Body of pancreas (tissue), 4 donors: ENCODE results near the gene PKD2. TPM values are rescaled to one million over a fixed set of nuclear protein-coding genes. Genes with fewer than 3 reads are reported as not detected.

Source experiments
- ATAC-seq: fragments of 150-250 bp; one replicate; pipeline ENCODE4 v1.9.1; 2016
- DNase-seq, 4 donors: peaks; one replicate each; pipeline ENCODE4 v3.0.0-alpha.2; 2019
- H3K27ac ChIP-seq, 4 donors: fragments of 200-600 bp; sonication (generic); 1 replicate in 3 of 4; 2 replicates in 1 of 4; pipeline versions ENCODE4 v1.5.1 to v1.6.1; 2016 to 2019; ENCODE audit warnings: mild to moderate bottlenecking in 1 of 4, mixed read lengths in 1 of 4, moderate library complexity in 1 of 4
- H3K27me3 ChIP-seq, 2 donors: fragments of 200-600 bp; sonication (generic); one replicate each; pipeline ENCODE4 v1.6.0; 2016; ENCODE audit warnings: mild to moderate bottlenecking in 1 of 2
- H3K36me3 ChIP-seq, 2 donors: fragments of 200-600 bp; sonication (generic); replicated peaks in 1 of 2; 2 replicates each; pipeline ENCODE4 v1.5.1; 2016; ENCODE audit warnings: low read depth in 2 of 2; ENCODE audit not compliant: insufficient read depth in 1 of 2
- H3K4me1 ChIP-seq: fragments of 200-600 bp; sonication (generic); one replicate; pipeline ENCODE4 v1.6.0; 2016
- H3K4me3 ChIP-seq, 2 donors: fragments of 200-600 bp; sonication (generic); 1 replicate in 1 of 2; 2 replicates in 1 of 2; pipeline ENCODE4 v1.5.1; 2016 to 2019
- H3K9me3 ChIP-seq, 3 donors: fragments of 200-600 bp; sonication (generic); 1 replicate in 2 of 3; 2 replicates in 1 of 3; pipeline ENCODE4 v1.5.1; 2016
- CTCF ChIP-seq, 7 experiments: fragments of 450-650 bp in 4 of 7; fragments of 200-600 bp in 3 of 7; sonication (generic) in 3 of 7; IDR thresholded peaks; one replicate each; pipeline ENCODE4 v1.5.1; 2016 to 2019; ENCODE audit warnings: antibody characterized with exemption in 7 of 7
- POLR2A ChIP-seq, 3 donors: fragments of 450-650 bp; IDR thresholded peaks; one replicate each; pipeline ENCODE4 v1.6.1; 2016; ENCODE audit warnings: antibody characterized with exemption in 3 of 3, mild to moderate bottlenecking in 2 of 3
- WGBS, 2 donors: methylation state at CpG; one replicate each; pipeline ENCODE4 v1.1.5; 2017; 5-methylcytosine and 5-hydroxymethylcytosine counted together
- intact Hi-C: fragments of 100-400 bp; cut with DNase I; formaldehyde crosslinking; loops from one replicate; pipeline ENCODE4 v1.15.1; 2023
- total RNA-seq, 2 donors: library from RNA; depleted of rRNA; stranded (reverse); fragments of >200 nt; gene quantifications; one replicate each; pipeline ENCODE4 v1.1.0, GENCODE V29; 2016

PKD2 gene
- total RNA-seq, 2 donors from 2014 or later = 29.8 to 33.6 TPM

- DNase-seq (no peak), ATAC-seq (no peak)
- intact Hi-C loops = no loop called here
- no peaks in the 10 kb centered on the region for H3K9me3 ChIP-seq
- 92 to 93% methylated on average over 5 of the region's 5 CpGs for WGBS, 2 donors
- H3K27me3 ChIP-seq = no peaks in the 10 kb centered on the region
- peaks cover 26% of the 10 kb centered on the region for H3K4me1 ChIP-seq
- no peak for TF ChIP-seq CTCF (IDR thresholded peaks at IDR 0.05)
- TF ChIP-seq POLR2A (IDR thresholded peaks at IDR 0.05) = no peak
- no peaks in the 10 kb centered on the region for H3K36me3 ChIP-seq
- H3K4me3 ChIP-seq = no peak overlapping the region
- no peak overlapping the region for H3K27ac ChIP-seq
Measured at GRCh38 chr4:88108747-88109122, 101.3 kb downstream of the PKD2 start.

GRCh38 chr4:88109123-88109881, 101.9 kb downstream of the PKD2 start:
- Histone ChIP-seq H3K4me1 (peaks cover 26% of the 10 kb centered on the region), H3K4me3 (no peak overlapping the region), H3K27ac (no peak overlapping the region), H3K36me3 (no peaks in the 10 kb centered on the region), H3K27me3 (no peaks in the 10 kb centered on the region), H3K9me3 (no peaks in the 10 kb centered on the region)
- ATAC-seq (no peak), DNase-seq (no peak)
- 47 to 57% methylated on average over 5 of the region's 5 CpGs for WGBS, 2 donors
- no peak for TF ChIP-seq CTCF (IDR thresholded peaks at IDR 0.05)
- TF ChIP-seq POLR2A (IDR thresholded peaks at IDR 0.05) = no peak
- intact Hi-C loops = no loop called here

GRCh38 chr4:88110826-88111225, 103.4 kb downstream of the PKD2 start:
- no peak for TF ChIP-seq POLR2A (IDR thresholded peaks at IDR 0.05)
- no peak for TF ChIP-seq CTCF (IDR thresholded peaks at IDR 0.05)
- ATAC-seq = no peak
- WGBS, 2 donors = 34 to 54% methylated on average over 2 of the region's 2 CpGs

GRCh38 chr4:88112856-88113255, 105.4 kb downstream of the PKD2 start:
- Histone ChIP-seq H3K4me1 (peaks cover 20% of the 10 kb centered on the region), H3K4me3 (no peak overlapping the region), H3K27me3 (no peaks in the 10 kb centered on the region), H3K27ac (no peak overlapping the region), H3K9me3 (no peaks in the 10 kb centered on the region), H3K36me3 (no peaks in the 10 kb centered on the region)
- intact Hi-C loops = no loop called here
- 89 to 95% methylated on average over 5 of the region's 5 CpGs for WGBS, 2 donors
- no peak for TF ChIP-seq CTCF (IDR thresholded peaks at IDR 0.05)
- DNase-seq = no peak
- no peak for ATAC-seq

More at GRCh38 chr4:88110826-88111225, 103.4 kb downstream of the PKD2 start:
- peaks cover 26% of the 10 kb centered on the region for H3K4me1 ChIP-seq
- H3K36me3 ChIP-seq = no peaks in the 10 kb centered on the region
- H3K4me3 ChIP-seq = no peak overlapping the region
- no peaks in the 10 kb centered on the region for H3K27me3 ChIP-seq
- intact Hi-C loops = no loop called here
- H3K9me3 ChIP-seq = no peaks in the 10 kb centered on the region
- H3K27ac ChIP-seq = no peak overlapping the region
- peak in 2 of 4 donors; percentile 8 to 26 for DNase-seq

- H3K27ac ChIP-seq = no peak overlapping the region
- H3K36me3 ChIP-seq = no peaks in the 10 kb centered on the region
- DNase-seq (no peak), ATAC-seq (no peak)
- TF ChIP-seq CTCF (IDR thresholded peaks at IDR 0.05) = no peak
- TF ChIP-seq POLR2A (IDR thresholded peaks at IDR 0.05) = no peak
- intact Hi-C loops = no loop called here
- peaks cover 4% of the 10 kb centered on the region for H3K4me1 ChIP-seq
- peaks cover 0 to 12% (median 0%) of the 10 kb centered on the region in 3 donors for H3K9me3 ChIP-seq
- H3K4me3 ChIP-seq = no peak overlapping the region
- no peaks in the 10 kb centered on the region for H3K27me3 ChIP-seq
- WGBS, 2 donors = 36 to 57% methylated on average over 5 of the region's 5 CpGs
Measured at GRCh38 chr4:88115587-88115986, 108.2 kb downstream of the PKD2 start.
